Measurements from ENCODE around the gene B3GALT4.
A peak's percentile ranks its signal among the peaks of the same experiment; 100 is the strongest.

Gene B3GALT4

DNA sequence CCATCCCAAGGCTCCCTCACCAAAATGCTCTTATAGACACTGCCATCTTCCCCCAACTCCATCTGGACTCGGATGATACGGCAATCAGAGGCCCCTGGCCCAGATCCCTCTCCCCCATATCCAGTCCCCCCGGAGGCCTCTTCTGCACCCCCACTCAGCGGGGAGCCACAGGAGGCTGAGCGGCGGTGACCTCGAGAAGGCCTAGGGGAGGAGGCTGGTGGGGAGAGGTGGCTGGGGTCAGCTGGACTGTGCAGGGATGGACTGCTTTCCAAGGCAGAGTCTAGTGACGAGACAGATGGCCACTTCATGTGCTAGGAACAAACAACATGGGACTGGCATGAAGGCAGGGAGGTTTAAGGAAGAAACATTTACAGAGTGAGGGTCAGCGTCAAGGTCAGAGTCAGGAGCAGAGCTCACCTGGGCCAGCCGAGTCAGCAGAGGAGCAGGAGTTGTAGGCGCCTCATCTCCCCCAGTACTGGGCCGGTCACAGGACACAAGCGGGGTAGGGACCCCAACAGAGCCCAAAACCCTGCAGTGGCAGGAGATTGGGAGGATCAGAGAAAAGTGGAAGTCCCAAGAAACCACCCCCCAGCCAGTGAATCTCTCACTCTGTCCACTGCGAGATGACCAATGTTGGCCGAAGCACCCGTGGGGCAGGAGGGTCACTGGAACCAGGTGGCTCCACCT lies 16.2 kb downstream of the B3GALT4 start:
- DNase-seq: no peak

DNA sequence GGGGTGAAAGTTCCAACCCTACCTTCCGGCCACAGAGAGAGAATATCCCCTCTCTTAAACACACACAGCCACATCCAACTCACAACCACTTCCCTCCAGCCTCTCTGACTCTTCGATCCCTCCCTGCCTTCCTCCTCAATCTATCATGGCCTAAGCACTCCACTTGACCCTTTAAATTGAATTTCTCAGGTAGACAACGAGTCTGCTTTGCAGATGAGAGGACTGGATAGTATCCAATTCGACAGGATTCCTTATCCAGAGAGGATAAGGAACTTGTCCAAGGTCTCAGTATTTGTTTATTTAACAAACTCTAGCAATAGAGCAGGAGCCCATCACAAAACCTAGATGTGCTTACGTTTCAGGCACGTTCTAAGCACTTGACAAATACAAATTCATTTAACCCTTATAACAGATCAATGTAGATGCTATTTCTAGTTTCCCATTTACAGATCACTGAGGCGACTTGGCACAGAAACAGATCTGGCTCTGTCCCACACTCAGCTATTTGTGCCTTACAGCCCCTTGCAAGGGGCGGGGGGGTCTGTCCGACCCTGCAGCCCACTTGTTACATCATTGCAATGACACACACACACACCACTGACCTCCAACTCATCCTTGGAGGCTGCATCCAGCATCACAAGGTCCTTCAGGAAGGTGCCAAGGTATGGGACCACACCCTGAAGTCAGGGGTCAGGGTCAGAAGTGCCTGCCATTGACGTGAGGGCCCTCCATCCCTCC lies 17.3 kb downstream of the B3GALT4 start:
- DNase-seq: no peak

DNA sequence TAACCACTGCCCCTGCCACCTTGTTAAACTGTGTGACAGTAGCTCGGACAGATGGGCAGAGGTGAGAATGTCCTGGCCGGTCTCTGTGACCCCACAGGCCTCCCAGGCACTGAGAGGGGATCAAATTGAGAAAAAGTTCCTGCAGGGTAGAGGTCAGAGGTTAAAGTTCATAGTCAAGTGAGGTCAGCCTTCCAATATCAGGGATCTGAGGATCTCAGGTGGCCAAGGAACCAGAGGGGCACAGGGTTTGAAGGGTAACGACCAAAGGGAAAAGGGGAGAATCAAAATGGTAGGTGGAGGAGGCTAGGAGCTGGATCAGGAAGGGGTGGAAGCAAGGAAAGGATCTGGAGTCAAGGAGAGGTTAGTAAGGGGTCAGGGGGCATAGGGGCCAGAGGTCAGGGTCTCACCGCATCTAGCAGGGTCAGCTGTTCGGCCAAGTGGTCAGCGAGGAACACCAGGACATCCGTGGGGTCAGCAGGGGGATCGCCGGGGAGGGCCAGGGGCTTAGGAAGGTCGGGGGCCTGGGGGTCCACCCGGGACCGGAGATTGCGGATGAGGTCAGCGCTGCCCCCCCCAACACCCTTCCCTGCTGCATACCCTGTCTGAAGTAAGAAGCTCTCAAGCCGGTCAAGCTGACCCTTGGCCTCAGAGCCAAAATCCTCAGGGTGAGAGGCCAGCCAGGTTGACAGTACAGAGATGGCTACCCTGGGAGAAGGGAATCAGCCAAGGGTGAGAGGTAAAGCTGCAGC lies 18.9 kb downstream of the B3GALT4 start:
- DNase-seq: no peak

DNA sequence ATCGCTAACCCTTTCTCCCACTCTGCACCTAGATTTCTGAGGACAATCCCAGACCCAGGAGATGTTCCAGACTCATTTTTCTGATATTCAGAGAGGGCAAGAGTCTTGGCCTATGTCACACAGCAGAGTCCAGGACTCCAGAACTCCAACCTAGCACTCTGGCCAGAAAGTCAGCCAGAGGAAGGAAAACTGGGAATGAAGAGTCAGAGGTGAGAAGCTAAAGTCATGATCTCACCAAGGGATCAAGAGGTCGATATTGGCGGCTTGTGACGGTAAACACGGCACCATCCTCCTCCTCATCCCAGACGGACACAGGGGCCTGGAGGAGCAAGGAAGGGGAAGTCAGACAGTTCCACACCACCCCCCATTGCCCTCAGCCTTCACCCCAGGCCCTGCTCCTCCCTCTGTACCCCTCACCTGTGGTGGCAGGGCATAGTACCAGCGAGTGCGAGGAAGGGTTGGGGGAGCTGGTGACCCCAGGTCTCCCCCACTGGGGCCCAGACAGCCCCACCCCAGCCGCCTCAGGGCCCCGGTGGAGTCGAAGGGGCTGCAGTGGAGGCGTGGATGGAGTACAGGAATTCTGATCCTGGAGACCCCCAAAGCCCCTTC lies 20.0 kb downstream of the B3GALT4 start:
- no peak for DNase-seq

DNA sequence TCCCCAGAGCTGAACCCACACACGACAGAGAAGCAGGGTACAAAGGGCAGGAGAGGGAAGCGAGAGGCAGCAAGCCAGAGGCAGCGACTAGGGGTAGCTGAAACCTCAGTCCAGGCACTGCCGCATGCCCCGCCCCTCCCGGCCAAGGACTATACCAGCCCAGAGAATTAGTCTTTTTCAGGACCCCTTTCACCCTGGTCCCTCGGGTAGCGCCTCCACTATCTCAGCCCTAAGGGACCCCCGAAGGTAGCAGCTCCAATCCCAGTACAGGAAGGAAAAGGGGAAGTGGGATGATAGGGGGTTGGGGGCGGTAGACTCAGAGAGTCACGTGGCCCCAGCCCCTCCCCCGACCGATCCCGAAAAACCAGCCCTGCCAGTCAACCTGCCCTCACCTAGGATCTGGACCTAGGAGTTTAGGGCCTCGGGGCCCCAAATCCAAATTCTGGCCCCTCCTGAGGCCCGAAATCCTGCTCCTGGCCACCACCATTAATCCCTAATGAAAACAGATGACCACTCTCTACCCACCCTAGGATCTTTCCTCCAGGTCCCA lies 20.6 kb downstream of the B3GALT4 start:
- DNase-seq: no peak

DNA sequence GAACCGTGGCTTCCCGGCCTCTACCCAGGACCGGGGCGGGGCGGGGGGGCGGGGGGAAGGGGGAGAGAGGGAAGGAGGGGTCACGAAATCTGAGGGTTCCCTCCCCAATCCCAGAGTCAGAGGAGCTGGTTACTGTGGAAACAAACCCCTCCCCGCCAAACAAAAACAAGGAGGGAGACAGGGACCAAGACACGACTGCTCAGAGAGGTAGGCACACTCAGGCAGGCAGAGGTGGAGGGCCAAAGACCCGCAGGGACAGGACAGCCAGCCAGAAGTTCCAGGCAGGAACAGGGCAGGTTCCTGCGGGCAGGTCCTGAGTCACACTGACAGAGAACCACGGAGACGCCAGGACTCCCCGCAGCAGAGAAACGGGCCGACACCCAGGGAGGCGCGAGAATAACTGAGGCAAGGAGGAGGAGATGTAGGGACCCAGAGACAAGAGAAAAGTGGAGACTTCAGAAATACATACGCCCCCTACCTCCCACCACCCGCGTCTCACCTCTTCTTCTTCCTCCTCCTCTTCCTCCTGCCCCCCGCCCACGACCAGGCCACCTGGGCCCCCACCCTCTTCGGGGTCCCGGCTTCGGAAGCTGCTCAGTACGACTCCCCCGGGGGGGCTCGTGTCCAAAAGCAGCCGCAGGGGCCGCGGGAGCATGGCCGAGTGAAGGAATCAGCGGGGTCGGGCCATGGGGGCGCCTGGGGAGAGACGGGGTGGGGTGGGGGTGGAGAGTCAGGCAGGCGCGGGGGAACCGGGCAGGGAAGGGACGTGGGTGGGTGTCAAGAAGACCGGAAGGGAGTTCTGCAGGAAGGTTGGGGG lies 21.2 kb downstream of the B3GALT4 start:
- DNase-seq: peak; percentile 83

DNA sequence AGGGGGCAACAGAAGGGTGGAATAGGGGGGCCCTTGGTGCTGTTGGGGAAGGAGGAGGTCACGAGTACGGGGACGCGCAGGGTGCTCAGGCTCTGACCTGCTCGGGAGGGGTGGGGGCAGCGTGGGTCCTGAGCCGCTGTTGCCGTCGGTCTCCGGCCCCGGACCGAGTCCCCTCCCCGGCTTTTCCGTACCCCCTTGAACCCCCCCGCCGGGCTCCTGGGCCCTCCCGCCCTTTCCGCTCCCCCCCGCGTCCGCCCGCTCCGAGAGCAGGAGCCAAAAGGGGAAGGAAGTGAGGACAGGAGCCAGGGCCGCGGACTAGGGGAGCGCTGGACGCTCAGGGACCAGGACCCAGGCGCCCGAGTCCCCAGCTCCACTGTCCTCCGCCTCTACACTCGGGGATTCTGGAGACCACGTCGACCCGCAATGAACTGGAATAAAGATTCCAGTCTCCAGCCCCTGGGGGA lies 21.9 kb downstream of the B3GALT4 start, which contains the start of gene RGL2:
Gene RGL2 (minus strand): TSS at position 170 of the 464 bp plus-strand sequence. CDS start 332 bp downstream, outside the sequence.
- DNase-seq: peak; percentile 63

DNA sequence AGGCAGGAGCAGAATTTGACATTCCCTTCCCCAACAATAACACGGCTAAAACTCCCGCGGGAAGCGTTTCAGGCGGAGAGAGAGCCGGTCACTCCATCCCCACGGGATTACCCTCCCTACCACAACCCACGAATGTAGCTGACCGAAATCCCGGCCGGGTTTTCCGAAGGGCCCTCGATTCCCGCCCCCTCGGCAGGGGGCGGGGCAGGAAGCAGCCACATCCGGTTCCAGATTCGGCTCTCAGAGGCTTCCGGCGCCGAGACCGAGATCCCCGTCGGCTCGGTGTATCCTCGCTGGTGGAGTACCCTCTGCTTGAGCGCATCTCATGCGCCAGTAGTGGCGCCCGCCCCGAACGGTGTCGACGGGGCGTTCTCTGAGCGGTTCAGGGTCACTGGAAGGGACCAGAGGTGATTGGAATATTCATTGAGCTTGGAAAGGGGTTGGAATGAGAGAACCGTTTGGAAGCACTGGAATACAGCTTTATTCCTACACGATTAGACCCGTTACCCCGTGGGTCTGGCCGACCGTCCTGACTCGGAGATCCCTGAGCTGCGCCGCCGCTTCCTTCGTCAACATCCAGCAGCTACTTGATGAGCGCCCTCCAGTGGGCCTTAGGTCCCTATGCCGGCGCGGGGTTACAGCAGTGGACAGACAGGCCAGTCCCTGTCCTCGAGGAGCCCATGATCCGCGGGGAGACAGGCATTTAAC lies 22.5 kb downstream of the B3GALT4 start:
- peak; percentile 93 for DNase-seq

DNA sequence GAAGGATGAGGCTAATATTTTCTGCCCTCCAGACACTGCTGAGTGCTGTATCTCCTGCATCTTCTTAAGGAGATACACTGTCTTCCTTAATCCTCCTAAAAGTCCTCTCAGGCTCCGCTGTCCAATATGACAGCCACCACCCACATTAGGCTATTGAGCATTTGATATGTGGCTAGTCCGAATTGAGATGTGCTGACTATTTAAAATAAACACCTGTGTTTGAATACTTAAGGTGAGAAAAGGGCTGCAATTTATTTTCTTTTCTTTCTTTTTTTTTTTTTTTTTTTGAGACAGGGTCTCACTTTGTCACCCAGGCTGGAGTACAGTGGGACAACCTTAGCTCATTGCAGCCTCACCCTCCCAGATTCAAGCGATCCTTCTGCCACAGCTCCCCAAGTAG lies 25.0 kb downstream of the B3GALT4 start:
- no peak for DNase-seq

DNA sequence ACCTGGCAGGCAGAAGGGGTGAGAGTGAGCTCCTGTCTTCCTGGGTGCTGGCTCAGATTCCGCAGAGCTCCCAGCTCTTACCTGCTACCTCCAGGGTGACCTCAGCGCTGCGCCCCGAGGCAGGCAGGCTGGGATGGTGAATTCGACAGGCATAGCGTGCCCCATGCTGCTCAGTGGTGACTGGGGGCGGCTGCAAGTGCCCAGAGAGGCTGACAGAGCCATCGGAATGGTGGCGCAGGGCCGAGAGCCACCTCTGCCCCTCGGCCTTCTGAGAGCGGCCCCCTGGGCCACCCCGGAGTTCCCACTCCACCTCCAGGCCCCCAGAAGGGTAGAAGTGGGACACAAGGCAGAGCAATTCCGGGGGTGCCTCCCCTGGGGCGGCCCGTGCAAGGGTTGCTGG lies 27.3 kb downstream of the B3GALT4 start:
- DNase-seq: no peak

DNA sequence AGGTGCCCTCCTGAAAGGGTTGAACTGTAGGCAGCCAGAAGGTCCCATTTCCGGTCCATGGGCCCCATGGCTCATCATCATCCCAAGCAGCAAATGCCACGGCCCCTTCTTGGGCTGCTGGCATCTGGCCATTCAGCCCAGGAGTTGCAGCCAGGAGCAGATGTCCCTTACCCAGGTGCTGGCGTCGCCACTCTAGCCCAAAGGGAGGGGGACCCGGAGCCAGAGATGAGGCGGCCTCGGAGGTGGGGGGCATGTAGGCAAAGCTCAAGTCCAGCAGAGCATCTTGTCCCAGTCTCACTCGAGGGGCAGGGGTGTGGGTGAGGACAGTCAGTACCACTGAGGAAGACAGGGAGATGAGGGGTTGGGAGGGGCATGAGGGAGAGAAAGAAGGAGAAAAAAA lies 28.1 kb downstream of the B3GALT4 start:
- DNase-seq: no peak

DNA sequence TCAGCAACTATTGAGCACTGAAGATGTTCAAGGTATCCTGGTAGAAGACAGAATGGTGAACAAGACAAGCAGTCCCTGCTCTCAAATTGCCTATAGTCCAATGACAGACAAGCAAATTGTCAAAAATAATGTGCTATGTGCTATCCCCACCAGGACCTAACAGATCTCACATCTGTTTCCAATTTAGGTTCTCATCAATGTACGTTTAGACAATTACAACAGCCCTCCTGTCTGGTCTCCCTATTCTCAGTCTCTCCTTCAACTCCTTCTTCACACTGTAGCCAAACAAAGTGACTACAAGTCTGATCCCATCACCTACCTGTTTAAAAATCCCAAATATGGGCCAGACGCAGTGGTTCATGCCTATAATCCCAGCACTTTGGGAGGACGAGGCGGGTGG lies 29.4 kb downstream of the B3GALT4 start:
- DNase-seq: no peak

DNA sequence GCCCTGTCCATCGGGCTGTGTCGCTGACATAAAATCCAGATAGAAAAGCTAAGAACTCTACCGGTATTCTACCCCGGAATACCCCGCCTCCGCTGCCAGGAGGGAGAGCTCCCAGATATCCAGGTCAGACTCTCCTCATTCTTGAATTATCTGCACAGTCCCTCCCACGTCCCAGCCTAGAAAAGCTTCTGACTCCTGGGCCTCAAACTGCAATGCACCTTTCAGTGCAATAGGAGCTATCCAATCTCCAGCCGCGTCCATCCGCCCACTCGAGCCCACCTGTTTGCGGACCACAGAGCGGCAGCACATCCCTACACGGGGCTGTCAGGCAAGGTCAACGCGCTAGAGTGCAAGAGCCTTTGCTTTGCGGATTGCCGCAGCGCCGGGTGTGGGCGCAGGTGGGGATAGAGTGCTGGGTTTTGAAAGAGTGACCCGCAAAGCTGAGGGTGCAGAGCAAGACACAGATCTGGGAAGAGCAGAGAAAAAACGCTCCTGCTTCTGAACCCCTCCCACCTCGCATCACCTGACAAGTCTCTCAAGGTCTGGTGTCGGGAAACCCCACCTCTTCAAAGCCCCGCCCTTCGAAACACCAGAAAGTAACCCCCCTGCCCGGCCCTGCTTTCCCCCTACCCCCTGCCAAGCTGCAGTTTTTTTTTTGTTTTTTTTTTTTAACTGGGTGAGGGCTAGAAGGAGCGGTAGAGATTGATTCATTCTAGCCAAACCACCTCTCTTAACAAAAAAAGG lies 35.6 kb downstream of the B3GALT4 start:
- peak; percentile 64 for DNase-seq

DNA sequence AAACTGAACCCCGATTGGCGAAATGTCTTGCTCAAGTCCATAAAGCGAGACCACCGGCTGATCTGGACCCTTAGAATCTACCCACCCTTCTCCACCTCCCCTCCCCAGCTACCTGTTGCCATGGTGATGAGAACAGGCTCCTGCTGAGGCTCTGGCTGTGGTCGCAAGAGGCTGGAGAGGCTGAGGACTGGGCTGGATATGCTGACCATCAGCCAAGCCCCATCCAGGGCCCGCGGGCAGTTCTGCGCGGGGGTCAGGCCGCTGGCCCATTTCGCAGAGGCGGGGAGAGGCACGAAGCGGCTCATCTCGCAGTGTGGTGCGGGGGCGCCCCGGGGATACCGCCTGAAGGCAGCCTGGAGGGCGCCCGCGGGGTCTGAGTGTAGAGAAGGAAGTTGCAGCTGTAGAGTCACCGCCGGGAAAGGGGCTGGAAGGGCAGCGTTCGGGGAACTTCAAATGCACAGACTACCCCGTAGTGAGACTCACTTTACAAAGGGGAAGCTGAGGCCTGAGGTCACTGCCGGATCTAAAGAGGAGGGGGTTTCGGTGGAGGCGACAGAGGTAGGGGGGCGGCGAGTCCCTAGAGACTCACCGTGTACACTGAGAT lies 36.3 kb downstream of the B3GALT4 start:
- peak; percentile 28 for DNase-seq

DNA sequence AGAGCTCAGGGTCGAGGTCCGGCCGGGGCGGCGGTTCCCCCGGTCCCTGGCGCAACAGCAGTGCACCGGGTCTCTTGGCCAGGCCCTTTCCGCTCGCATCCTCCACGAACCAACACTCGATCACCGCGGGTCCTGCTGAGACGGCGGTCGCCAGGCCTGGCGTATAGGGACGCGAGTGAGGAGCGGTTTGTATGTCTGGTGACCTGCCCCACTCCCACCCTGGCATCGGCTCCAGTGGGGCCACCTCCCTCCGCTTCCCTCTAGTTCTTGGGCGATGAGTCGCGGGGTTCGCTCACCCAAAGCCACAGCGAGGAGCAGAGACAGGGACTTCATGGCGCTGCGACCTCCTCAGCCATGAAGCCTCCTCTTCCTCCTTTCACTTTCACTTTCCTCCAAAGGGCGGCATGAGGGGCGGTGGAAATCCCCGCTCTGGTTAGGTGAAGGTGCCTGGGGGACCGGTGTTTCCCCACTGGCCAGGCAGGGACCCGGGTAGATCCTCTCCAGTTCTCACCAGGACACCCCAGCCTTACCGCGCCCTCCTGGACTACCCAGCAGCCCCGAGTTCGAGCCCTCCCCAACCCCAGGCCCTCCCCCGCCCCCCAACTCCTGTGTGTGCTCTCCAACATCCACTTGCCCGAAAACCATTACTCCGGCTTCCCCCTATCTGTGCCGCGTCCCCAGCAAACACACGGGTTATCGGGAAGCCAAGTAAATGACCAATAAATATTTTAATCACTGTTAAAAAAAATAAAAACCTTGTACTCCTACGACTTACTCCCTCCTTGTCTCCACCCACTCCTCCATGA lies 37.0 kb downstream of the B3GALT4 start, which contains the start of gene TAPBP:
Gene TAPBP (minus strand): TSS at position 370 of the 806 bp plus-strand sequence. CDS start 37 bp downstream, at position 333.
- peak; percentile 65 for DNase-seq

DNA sequence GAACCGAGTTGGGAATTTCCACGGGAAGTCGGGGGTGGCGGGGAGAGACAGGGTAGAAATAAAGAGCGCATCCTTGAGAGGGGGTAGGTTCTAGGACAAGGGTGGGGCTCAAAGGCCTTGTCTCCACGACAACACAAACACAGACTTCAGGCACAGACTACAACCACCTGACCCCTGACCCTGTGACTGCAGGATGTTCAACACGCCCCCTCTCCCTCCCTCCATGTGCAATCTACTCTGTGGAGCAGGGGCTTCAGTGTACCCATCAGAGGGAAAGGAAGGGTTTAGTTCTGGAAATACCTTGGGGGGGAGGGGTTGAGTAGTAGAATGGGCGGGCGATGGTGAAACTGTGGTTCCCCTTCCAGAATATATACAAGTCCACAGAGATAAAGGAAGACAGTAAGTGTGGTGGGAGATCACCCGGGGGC lies 37.6 kb downstream of the B3GALT4 start:
- DNase-seq: peak; percentile 79

DNA sequence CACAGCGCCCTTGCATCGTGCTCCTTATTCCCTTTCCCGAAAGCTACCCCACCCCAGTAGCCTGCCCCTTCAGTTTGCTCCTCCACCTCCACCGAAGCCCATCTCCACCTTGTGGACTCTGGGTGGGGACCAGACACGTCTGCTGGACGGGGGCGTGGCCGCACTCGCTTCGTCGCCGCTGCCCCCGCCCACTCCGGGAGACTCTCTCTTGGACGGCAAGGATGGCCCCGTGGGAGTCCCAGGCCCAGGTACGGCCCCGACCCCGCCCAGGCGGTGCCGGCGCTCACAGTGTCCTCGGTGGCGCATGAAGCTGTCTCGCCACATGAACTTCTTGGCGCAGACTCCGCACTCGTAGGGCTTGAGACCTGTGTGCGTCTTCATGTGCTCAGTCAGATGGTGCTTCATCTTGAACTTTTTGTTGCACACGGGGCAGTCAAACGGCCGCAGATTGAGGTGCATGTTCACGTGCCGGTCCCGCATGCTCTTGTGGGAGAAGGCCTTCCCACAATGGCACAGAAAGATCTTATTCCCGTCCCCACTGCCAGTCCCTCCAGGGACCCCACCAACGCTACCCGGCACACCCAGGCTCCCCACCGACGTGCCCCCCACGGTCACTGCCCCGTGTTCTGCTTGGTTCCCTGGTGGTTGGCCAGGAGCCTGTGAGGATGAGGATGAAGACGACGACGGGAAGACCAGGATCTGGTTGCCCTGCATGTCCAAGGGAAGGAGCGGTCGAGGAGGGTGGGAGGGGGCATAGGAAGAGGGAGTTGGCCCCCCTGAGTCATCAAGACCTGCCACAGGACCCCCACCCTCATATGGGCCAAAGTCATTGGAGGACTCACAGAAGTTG lies 38.2 kb downstream of the B3GALT4 start:
- peak; percentile 19 for DNase-seq
